Subcutaneous abdominal adipose tissue (tissue), 5 donors: ENCODE results near the gene SDC1.
A peak's percentile ranks its signal among the peaks of the same experiment; 100 is the strongest.
"Not testable (repeated sequence)": the region's sequence is repeated elsewhere in the genome, so short reads cannot be mapped to it uniquely, and the experiment has no call there.

Source experiments
- H3K27ac ChIP-seq: one replicate; pipeline ENCODE4 v1.7.0; 2013; ENCODE audit warnings: low read depth, mild to moderate bottlenecking, inconsistent platforms, low read length, moderate library complexity
- H3K27me3 ChIP-seq, 5 donors: one replicate each; pipeline ENCODE4 v1.7.0; 2013; ENCODE audit warnings: low read length in 5 of 5, inconsistent platforms in 1 of 5; ENCODE audit not compliant: control insufficient read depth in 5 of 5, insufficient read depth in 4 of 5
- H3K36me3 ChIP-seq, 5 donors: one replicate each; pipeline ENCODE4 v1.7.0; 2013; ENCODE audit warnings: low read length in 5 of 5; ENCODE audit not compliant: control insufficient read depth in 5 of 5, insufficient read depth in 5 of 5
- H3K4me1 ChIP-seq, 5 donors: one replicate each; pipeline ENCODE4 v1.7.0; 2013; ENCODE audit warnings: low read length in 5 of 5, mild to moderate bottlenecking in 3 of 5, moderate library complexity in 1 of 5; ENCODE audit not compliant: control insufficient read depth in 5 of 5, insufficient read depth in 5 of 5
- H3K4me3 ChIP-seq, 5 donors: one replicate each; pipeline ENCODE4 v1.7.0; 2013; ENCODE audit warnings: low read length in 5 of 5, low read depth in 1 of 5
- H3K9ac ChIP-seq, 5 donors: one replicate each; pipeline ENCODE4 v1.7.0; 2013; ENCODE audit warnings: low read length in 5 of 5, mild to moderate bottlenecking in 4 of 5, moderate library complexity in 3 of 5
- H3K9me3 ChIP-seq, 5 donors: one replicate each; pipeline ENCODE4 v1.7.0; 2013; ENCODE audit warnings: low read length in 5 of 5; ENCODE audit not compliant: control insufficient read depth in 5 of 5
- donor health status: healthy.
- donor health status: healthy.
- donor health status: healthy.
- donor health status: healthy.
- donor health status: healthy.

The SDC1 gene

GRCh38 chr2:20224716-20225293 lies at the start of gene SDC1:
TSS of gene SDC1 (minus strand) at chr2:20225130. CDS start at chr2:20224867, 263 bp downstream.
- Histone ChIP-seq H3K27ac (no peak within 1 kb of the TSS), H3K27me3 (peaks cover 4 to 22% (median 13%) of the 10 kb centered on the region in 5 donors)

GRCh38 chr2:20273042-20273441 lies 48.1 kb upstream of the SDC1 start:
- Histone ChIP-seq H3K36me3 (peaks cover 3 to 24% (median 7%) of the 10 kb centered on the region in 5 donors), H3K4me1 (no peaks in the 10 kb centered on the region), H3K27ac (no peak overlapping the region), H3K27me3 (no peaks in the 10 kb centered on the region), H3K9ac (no peak overlapping the region), H3K9me3 (no peaks in the 10 kb centered on the region), H3K4me3 (no peak overlapping the region)

More at GRCh38 chr2:20224716-20225293, at the start of gene SDC1:
- Histone ChIP-seq H3K9me3 (no peaks in the 10 kb centered on the region), H3K36me3 (no peaks in the 10 kb centered on the region), H3K4me1 (peaks cover 0 to 29% (median 24%) of the 10 kb centered on the region in 5 donors), H3K9ac (peak within 1 kb of the TSS in 1 of 5 donors; percentile 52), H3K4me3 (peak within 1 kb of the TSS; percentile 44 to 78 (median 62))

- not testable (repeated sequence) for H3K9ac ChIP-seq, H3K4me1 ChIP-seq, H3K27me3 ChIP-seq, H3K4me3 ChIP-seq, H3K27ac ChIP-seq, H3K9me3 ChIP-seq
- peaks cover 4 to 17% (median 9%) of the 10 kb centered on the region in 5 donors for H3K36me3 ChIP-seq
These were observed 43.4 kb upstream of the SDC1 start for GRCh38 chr2:20268317-20268716.

- Histone ChIP-seq H3K27ac (no peak overlapping the region), H3K4me3 (no peak overlapping the region), H3K9me3 (no peaks in the 10 kb centered on the region), H3K27me3 (no peaks in the 10 kb centered on the region), H3K4me1 (no peaks in the 10 kb centered on the region), H3K36me3 (peaks cover 4 to 21% (median 9%) of the 10 kb centered on the region in 5 donors), H3K9ac (no peak overlapping the region)
These were observed 42.6 kb upstream of the SDC1 start for GRCh38 chr2:20267529-20267928.

GRCh38 chr2:20264629-20265028 lies 39.7 kb upstream of the SDC1 start:
- Histone ChIP-seq H3K9ac (no peak overlapping the region), H3K27me3 (no peaks in the 10 kb centered on the region), H3K27ac (no peak overlapping the region), H3K4me1 (no peaks in the 10 kb centered on the region), H3K36me3 (peaks cover 10 to 41% (median 16%) of the 10 kb centered on the region in 5 donors), H3K9me3 (no peaks in the 10 kb centered on the region), H3K4me3 (no peak overlapping the region)

GRCh38 chr2:20257411-20257810 lies 32.5 kb upstream of the SDC1 start:
- Histone ChIP-seq H3K27ac (no peak overlapping the region), H3K36me3 (peaks cover 49 to 67% (median 53%) of the 10 kb centered on the region in 5 donors), H3K9me3 (no peaks in the 10 kb centered on the region), H3K9ac (no peak overlapping the region), H3K27me3 (no peaks in the 10 kb centered on the region), H3K4me3 (no peak overlapping the region), H3K4me1 (no peaks in the 10 kb centered on the region)

- Histone ChIP-seq H3K27me3 (no peaks in the 10 kb centered on the region), H3K36me3 (peaks cover 44 to 69% (median 63%) of the 10 kb centered on the region in 5 donors), H3K4me1 (no peaks in the 10 kb centered on the region)
These were observed 29.8 kb upstream of the SDC1 start for GRCh38 chr2:20254731-20255130.

GRCh38 chr2:20250436-20250835 lies 25.5 kb upstream of the SDC1 start:
- no peaks in the 10 kb centered on the region for H3K27me3 ChIP-seq
- H3K36me3 ChIP-seq = peaks cover 43 to 70% (median 62%) of the 10 kb centered on the region in 5 donors
- no peaks in the 10 kb centered on the region for H3K4me1 ChIP-seq
- H3K27ac ChIP-seq = no peak overlapping the region
- no peaks in the 10 kb centered on the region for H3K9me3 ChIP-seq
- H3K9ac ChIP-seq = no peak overlapping the region
- H3K4me3 ChIP-seq = no peak overlapping the region

More at GRCh38 chr2:20254731-20255130, 29.8 kb upstream of the SDC1 start:
- no peaks in the 10 kb centered on the region for H3K9me3 ChIP-seq
- no peak overlapping the region for H3K27ac ChIP-seq
- no peak overlapping the region for H3K9ac ChIP-seq
- no peak overlapping the region for H3K4me3 ChIP-seq

GRCh38 chr2:20249170-20249569 lies 24.2 kb upstream of the SDC1 start:
- H3K9me3 ChIP-seq = no peaks in the 10 kb centered on the region
- H3K4me1 ChIP-seq = no peaks in the 10 kb centered on the region
- peaks cover 31 to 58% (median 50%) of the 10 kb centered on the region in 5 donors for H3K36me3 ChIP-seq
- H3K27ac ChIP-seq = no peak overlapping the region
- no peak overlapping the region for H3K9ac ChIP-seq
- H3K27me3 ChIP-seq = no peaks in the 10 kb centered on the region
- H3K4me3 ChIP-seq = no peak overlapping the region

- no peak overlapping the region for H3K4me3 ChIP-seq
- H3K4me1 ChIP-seq = peaks cover 0 to 2% (median 1%) of the 10 kb centered on the region in 5 donors
- peaks cover 15 to 38% (median 32%) of the 10 kb centered on the region in 5 donors for H3K36me3 ChIP-seq
- H3K9me3 ChIP-seq = no peaks in the 10 kb centered on the region
- no peak overlapping the region for H3K27ac ChIP-seq
- H3K9ac ChIP-seq = no peak overlapping the region
- H3K27me3 ChIP-seq = no peaks in the 10 kb centered on the region
These were observed 22.2 kb upstream of the SDC1 start for GRCh38 chr2:20247084-20247483.
